HFFc6 (cell line): ENCODE data around the gene LRRC74B. TPM values are rescaled to one million over a fixed set of nuclear protein-coding genes. Genes with fewer than 3 reads are reported as not detected.

ENCODE experiments used
- DNase-seq: peaks from one replicate; pipeline ENCODE4 v3.0.0-alpha.2; 2018
- H3K27ac Mint-ChIP-seq: 2 replicates; pipeline ENCODE4 v1.8.0; 2020; ENCODE audit warnings: mild to moderate bottlenecking, mixed read lengths
- H3K27me3 Mint-ChIP-seq: 2 replicates; pipeline ENCODE4 v1.8.0; 2021; ENCODE audit warnings: mild to moderate bottlenecking, moderate library complexity, mixed read lengths; ENCODE audit not compliant: insufficient read depth
- H3K36me3 Mint-ChIP-seq: 2 replicates; pipeline ENCODE4 v1.8.0; 2021; ENCODE audit warnings: low read depth, mixed read lengths
- H3K4me1 Mint-ChIP-seq: 2 replicates; pipeline ENCODE4 v1.8.0; 2020; ENCODE audit warnings: low read depth, mixed read lengths
- H3K4me3 Mint-ChIP-seq: 2 replicates; pipeline ENCODE4 v1.8.0; 2020; ENCODE audit warnings: mild to moderate bottlenecking, moderate library complexity, mixed read lengths
- H3K9me3 Mint-ChIP-seq: 2 replicates; pipeline ENCODE4 v1.8.0; 2020; ENCODE audit warnings: mild to moderate bottlenecking, mixed read lengths
- total RNA-seq, 6 experiments: library from RNA; stranded (reverse); fragmentation: NEBNext Ultra II Directional; extraction: Animal tissue kit (Norgen Biotek cat#: 25700); gene quantifications; 2 replicates in 1 of 6; 3 replicates in 5 of 6; pipeline ENCODE4 v1.2.3, GENCODE V29; 2021
- TF ChIP-seq, protein P1 (sequence below): fragments of 200-600 bp; sonication (generic); IDR thresholded peaks from 2 replicates; pipeline ENCODE4 v1.5.0; 2021; ENCODE audit warnings: antibody characterized with exemption, mild to moderate bottlenecking

Gene LRRC74B
- total RNA-seq, 6 experiments from 2014 or later: not detected

DNA sequence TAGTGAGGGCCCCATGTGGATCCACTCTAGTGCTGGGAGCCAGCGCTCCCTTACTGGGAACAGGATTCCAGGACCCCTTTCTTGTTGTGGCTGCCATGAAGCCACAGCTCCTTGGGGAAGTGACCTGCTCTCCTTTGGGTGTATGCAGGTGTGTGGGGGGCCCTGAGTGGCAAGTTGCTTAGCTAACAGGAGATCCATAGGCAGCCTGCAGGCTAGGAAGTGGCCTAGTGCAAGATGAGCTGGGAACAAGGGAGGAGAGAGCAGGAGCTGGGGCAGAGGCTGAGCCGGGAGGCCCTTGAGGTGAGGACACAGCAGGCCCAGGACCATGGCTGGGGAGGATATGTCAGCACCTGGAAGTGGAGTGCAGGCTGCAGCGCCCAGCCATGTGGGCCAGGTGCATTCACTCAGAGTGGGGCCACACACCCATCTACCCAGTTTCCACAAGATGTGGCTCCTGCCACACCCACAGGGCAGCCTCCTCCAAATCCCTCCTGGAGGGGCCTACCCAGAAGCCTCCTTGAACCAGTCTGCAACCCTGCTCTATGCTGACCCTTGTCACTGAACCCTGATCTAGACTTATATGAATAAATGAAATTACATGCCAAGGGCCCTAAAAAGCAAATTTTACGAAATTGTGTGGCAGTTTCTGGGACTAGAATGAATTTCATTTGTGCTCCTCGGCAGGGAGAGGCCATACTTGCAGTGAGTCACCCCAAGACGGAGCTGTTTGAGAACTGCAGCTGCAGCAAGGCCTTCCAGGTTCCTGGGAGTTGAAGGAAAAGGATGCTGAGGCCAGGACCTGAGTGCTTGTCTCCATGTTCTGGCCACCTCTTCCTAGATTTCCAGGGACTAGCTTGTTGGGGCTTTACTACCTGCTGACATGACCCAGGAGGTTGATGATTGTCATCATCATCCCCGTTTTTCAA lies 47.1 kb upstream of the LRRC74B start:
- no peak overlapping the region for H3K4me3 Mint-ChIP-seq
- H3K36me3 Mint-ChIP-seq: peaks cover 4% of the 10 kb centered on the region; the same call in 1 of the 2 replicates
- TF ChIP-seq, protein P1, sequence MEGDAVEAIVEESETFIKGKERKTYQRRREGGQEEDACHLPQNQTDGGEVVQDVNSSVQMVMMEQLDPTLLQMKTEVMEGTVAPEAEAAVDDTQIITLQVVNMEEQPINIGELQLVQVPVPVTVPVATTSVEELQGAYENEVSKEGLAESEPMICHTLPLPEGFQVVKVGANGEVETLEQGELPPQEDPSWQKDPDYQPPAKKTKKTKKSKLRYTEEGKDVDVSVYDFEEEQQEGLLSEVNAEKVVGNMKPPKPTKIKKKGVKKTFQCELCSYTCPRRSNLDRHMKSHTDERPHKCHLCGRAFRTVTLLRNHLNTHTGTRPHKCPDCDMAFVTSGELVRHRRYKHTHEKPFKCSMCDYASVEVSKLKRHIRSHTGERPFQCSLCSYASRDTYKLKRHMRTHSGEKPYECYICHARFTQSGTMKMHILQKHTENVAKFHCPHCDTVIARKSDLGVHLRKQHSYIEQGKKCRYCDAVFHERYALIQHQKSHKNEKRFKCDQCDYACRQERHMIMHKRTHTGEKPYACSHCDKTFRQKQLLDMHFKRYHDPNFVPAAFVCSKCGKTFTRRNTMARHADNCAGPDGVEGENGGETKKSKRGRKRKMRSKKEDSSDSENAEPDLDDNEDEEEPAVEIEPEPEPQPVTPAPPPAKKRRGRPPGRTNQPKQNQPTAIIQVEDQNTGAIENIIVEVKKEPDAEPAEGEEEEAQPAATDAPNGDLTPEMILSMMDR: no peak
- H3K4me1 Mint-ChIP-seq: peaks cover 23% of the 10 kb centered on the region
- peak overlapping the region; percentile 58 for H3K27ac Mint-ChIP-seq
- H3K27me3 Mint-ChIP-seq: peaks cover 15% of the 10 kb centered on the region
- H3K9me3 Mint-ChIP-seq: no peaks in the 10 kb centered on the region
- no peak for DNase-seq

DNA sequence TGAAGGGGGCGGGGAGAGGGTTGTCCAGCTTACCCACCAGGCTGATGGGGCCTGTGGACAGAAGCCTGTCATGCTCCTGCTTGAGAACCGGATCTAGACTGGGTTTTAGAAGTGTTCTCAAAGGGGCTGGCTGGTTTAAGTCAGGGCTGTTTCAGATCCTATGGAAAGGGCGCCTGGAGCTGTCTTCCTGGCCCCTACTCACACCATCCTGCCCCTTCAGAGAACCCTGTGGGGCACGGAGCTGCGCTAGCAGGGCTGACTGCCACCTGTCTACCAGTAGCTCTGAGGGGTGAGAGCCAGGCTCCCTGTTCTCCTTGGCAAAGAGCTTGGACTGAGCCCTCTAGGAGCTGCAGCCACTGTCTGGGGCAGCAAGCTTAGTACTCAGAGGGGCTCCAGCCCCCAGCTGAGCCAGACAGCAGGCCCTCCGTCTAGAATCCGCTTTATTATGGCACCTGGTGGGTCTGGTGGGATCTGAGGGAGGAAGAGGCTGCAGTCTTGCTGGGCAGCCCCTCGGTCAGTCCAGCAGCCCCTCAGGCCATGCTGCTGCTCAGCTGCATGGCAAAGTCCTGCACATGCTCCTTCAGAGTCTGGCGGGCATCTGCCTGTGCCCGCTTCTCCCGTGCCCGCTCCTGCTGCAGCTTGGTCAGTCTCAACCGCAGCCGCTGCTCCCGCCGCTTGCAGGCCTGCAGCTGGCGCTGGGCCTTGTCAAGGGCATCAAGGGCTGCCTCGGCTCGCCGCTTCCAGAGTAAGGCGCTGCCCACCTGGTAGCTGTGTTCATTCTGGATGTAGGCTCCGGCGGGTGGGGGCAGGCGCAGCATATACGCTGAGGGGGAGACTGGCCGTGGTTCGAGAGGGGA lies 46.2 kb upstream of the LRRC74B start:
- H3K27me3 Mint-ChIP-seq: peaks cover 15% of the 10 kb centered on the region
- no peak for DNase-seq
- H3K4me1 Mint-ChIP-seq: peaks cover 24% of the 10 kb centered on the region
- peak overlapping the region; percentile 93 for H3K4me3 Mint-ChIP-seq
- peak overlapping the region; percentile 46; the same call in 1 of the 2 replicates for H3K27ac Mint-ChIP-seq
- peaks cover 4% of the 10 kb centered on the region; the same call in 1 of the 2 replicates for H3K36me3 Mint-ChIP-seq
- TF ChIP-seq, protein P1: no peak
- no peaks in the 10 kb centered on the region for H3K9me3 Mint-ChIP-seq

DNA sequence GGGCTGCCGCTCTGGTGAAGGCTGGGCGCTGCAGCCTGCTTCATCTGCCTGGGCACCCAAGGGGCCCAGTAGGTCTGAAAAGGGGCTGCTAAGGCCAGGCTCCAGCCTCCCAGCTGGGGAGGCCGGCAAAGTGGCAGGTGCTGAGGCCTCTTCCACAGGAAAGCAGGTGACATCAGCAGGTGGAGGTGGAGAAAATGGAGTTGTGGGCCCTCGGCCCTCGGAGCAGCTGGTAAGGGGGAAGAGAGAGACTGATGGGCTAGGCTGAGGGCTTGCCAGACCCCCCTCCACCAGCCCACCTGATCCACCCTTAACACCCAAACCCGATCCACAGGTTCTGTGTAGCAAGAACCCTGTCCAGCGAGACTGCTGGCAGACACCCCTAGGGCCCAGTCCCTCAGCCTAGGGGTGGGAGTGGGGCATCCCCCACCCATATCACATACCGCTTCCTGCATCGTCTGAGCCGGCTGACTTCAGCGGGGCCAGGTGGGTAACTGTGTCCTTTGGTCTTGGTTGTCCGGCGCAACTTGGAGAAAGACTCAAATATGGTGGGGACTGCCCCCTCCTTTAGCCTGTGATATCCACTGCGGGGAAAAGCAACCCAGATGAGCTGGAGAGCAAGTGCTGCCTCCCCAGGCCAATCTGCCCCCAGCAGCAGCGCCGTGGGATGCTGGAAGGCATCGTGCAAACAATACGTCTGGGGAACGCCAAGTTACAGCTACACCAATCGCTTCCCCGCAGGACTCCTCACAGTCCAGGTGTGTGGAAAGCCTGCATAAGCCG lies 45.3 kb upstream of the LRRC74B start:
- H3K9me3 Mint-ChIP-seq: no peaks in the 10 kb centered on the region
- peaks cover 15% of the 10 kb centered on the region for H3K27me3 Mint-ChIP-seq
- peak overlapping the region; percentile 94 for H3K27ac Mint-ChIP-seq
- TF ChIP-seq, protein P1: no peak
- peak overlapping the region; percentile 93 for H3K4me3 Mint-ChIP-seq
- H3K4me1 Mint-ChIP-seq: peaks cover 24% of the 10 kb centered on the region
- peaks cover 4% of the 10 kb centered on the region; the same call in 1 of the 2 replicates for H3K36me3 Mint-ChIP-seq
- no peak for DNase-seq

DNA sequence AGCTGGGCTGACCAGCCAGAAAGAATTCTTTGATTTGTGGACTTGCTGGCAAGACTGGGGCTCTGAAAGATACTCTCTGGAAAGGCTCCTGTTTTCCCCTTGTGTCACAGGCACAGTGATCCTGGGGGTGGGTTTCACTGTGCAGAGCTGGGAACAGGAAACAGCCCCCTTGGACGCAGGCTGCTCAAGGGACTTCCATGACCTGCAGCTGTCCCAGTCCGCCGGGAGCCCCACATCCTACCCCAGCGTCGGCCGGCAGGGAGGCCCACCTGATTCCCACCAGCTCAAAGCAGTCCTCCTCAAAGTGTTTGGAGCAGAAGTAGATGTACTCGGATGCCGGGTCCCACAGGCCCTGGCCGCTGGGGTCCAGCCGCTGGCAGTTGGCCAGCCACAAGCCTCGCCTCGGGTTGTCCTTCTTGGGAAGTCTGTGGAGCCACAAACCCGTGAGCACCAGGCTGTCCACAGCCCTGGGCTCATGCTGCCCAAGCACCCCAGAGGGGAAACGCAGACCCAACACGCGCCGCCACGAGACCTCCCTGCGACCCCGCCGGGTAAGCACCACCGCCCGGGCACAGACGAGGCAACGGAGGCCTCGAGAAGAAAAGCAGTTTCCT lies 44.7 kb upstream of the LRRC74B start:
- Mint-ChIP-seq H3K27me3 (peaks cover 15% of the 10 kb centered on the region), H3K9me3 (no peaks in the 10 kb centered on the region), H3K4me1 (peaks cover 24% of the 10 kb centered on the region), H3K36me3 (peaks cover 4% of the 10 kb centered on the region; the same call in 1 of the 2 replicates), H3K4me3 (peak overlapping the region; percentile 93), H3K27ac (peak overlapping the region; percentile 94)
- TF ChIP-seq, protein P1: no peak
- DNase-seq: peak; percentile 13
